ENCODE data around the gene EBF3.

EBF3 gene

GRCh38 chr10:129845111-129845753, 118.8 kb downstream of the EBF3 start:
- H3K4me3 ChIP-seq (replicated peaks; ENCODE audit: low read depth, low read length), result no peak overlapping the region
- TF ChIP-seq CTCF (IDR thresholded peaks at IDR 0.05; ENCODE audit: low read length, missing control alignments), result no peak
- no peak for DNase-seq (ENCODE audit: low read depth)

- no peak for DNase-seq (ENCODE audit: low read depth)
- TF ChIP-seq CTCF (IDR thresholded peaks at IDR 0.05; ENCODE audit: low read length, missing control alignments), result no peak
Observed at GRCh38 chr10:129844216-129844766, 119.8 kb downstream of the EBF3 start.

GRCh38 chr10:129843702-129844101, 120.4 kb downstream of the EBF3 start:
- no peak overlapping the region for H3K4me3 ChIP-seq (replicated peaks; ENCODE audit: low read depth, low read length)
- no peak for DNase-seq (ENCODE audit: low read depth)
- TF ChIP-seq CTCF (IDR thresholded peaks at IDR 0.05; ENCODE audit: low read length, missing control alignments), result no peak

More at GRCh38 chr10:129844216-129844766, 119.8 kb downstream of the EBF3 start:
- no peak overlapping the region for H3K4me3 ChIP-seq (replicated peaks; ENCODE audit: low read depth, low read length)

- no peak for TF ChIP-seq CTCF (IDR thresholded peaks at IDR 0.05; ENCODE audit: low read length, missing control alignments)
- DNase-seq (ENCODE audit: low read depth), result no peak
- no peak overlapping the region for H3K4me3 ChIP-seq (replicated peaks; ENCODE audit: low read depth, low read length)
Observed at GRCh38 chr10:129843131-129843541, 120.9 kb downstream of the EBF3 start.

GRCh38 chr10:129842031-129842430, 122.0 kb downstream of the EBF3 start:
- no peak for DNase-seq (ENCODE audit: low read depth)
- no peak overlapping the region for H3K4me3 ChIP-seq (replicated peaks; ENCODE audit: low read depth, low read length)
- no peak for TF ChIP-seq CTCF (IDR thresholded peaks at IDR 0.05; ENCODE audit: low read length, missing control alignments)

- DNase-seq (ENCODE audit: low read depth), result no peak
- no peak for TF ChIP-seq CTCF (IDR thresholded peaks at IDR 0.05; ENCODE audit: low read length, missing control alignments)
- H3K4me3 ChIP-seq (replicated peaks; ENCODE audit: low read depth, low read length), result no peak overlapping the region
Observed at GRCh38 chr10:129841590-129841989, 122.5 kb downstream of the EBF3 start.

GRCh38 chr10:129841071-129841470, 123.0 kb downstream of the EBF3 start:
- H3K4me3 ChIP-seq (replicated peaks; ENCODE audit: low read depth, low read length), result no peak overlapping the region
- TF ChIP-seq CTCF (IDR thresholded peaks at IDR 0.05; ENCODE audit: low read length, missing control alignments), result no peak
- DNase-seq (ENCODE audit: low read depth), result no peak
